ENCODE measurements around the gene RAB3IL1. TPM values are rescaled to one million over a fixed set of nuclear protein-coding genes. Genes with fewer than 3 reads are reported as not detected.

Gene RAB3IL1
- total and polyA plus RNA-seq, 7 experiments from 2014 or later: 0.49 to 1.9 TPM; not detected in 5

DNA sequence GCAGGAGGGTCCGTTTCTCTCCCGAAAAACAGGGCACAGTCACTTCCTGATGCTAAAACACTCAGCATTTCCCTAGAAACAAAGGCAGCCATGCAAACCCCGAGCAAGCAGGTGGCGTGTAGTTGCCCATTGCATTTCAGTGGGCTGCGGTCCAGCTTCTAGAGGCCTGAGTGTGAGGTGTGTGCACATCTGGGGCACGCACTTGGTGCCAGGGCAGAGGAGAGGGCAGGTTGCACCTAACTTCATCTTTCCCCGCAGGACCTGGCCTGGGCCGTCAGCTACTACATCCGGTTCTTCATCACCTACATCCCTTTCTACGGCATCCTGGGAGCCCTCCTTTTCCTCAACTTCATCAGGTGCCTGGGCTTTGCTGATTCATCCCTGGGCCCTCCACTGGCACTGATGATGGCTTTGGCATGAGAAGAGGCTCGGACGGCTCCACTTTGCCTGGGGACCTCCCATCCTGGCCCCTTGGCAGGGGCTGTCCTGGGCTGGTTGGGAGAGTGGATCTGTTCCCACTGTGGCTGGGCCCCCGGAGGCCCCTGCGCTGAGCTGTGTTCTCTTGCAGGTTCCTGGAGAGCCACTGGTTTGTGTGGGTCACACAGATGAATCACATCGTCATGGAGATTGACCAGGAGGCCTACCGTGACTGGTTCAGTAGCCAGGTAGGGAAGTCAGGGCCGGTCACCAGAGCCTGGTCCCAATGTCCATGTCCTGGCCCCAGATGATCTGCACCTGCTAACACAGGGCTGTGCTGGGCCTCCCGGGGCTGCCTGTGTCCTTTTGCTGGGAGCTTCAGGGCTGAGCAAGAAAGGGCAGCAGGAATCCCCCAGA is 54.4 kb downstream of the RAB3IL1 start:
- Mint-ChIP-seq H3K4me1 (no peaks in the 10 kb centered on the region), H3K9me3 (no peaks in the 10 kb centered on the region), H3K27ac (no peak overlapping the region), H3K27me3 (no peaks in the 10 kb centered on the region), H3K36me3 (peaks cover 0 to 27% (median 0%) of the 10 kb centered on the region in 5 donors), H3K4me3 (no peak overlapping the region)
- intact Hi-C loops (cut with micrococcal nuclease): no loop called here
- Histone ChIP-seq H3K27me3 (ENCODE audit: control insufficient read depth in 2 of 2, insufficient read depth in 2 of 2, low read length in 2 of 2) (no peaks in the 10 kb centered on the region), H3K9me3 (ENCODE audit: control insufficient read depth in 2 of 3, low read length in 3 of 3) (no peaks in the 10 kb centered on the region), H3K4me1 (ENCODE audit: control insufficient read depth in 2 of 2, insufficient read depth in 2 of 2, low read length in 2 of 2) (no peaks in the 10 kb centered on the region), H3K4me3 (ENCODE audit: low read length) (no peak overlapping the region), H3K36me3 (ENCODE audit: control insufficient read depth in 2 of 3, insufficient read depth in 3 of 3, low read length in 3 of 3) (no peaks in the 10 kb centered on the region), H3K27ac (ENCODE audit: low read depth, low read length) (no peak overlapping the region)
- ChIA-PET CTCF (no interaction called here), POLR2A (no interaction called here)
- ATAC-seq (no peak), DNase-seq (no peak)

- Mint-ChIP-seq H3K9me3 (no peaks in the 10 kb centered on the region), H3K4me1 (no peaks in the 10 kb centered on the region), H3K4me3 (no peak overlapping the region), H3K27ac (no peak overlapping the region), H3K27me3 (no peaks in the 10 kb centered on the region), H3K36me3 (peaks cover 0 to 27% (median 0%) of the 10 kb centered on the region in 5 donors)
- ChIA-PET POLR2A (no interaction called here), CTCF (interaction anchor here (0.7 kb wide), 2 partner anchors 37 to 234 kb away, joined by 3 read pairs; no protein-coding TSS in a partner anchor)
- H3K4me3 ChIP-seq (ENCODE audit: low read length): no peak overlapping the region
- no peaks in the 10 kb centered on the region for H3K4me1 ChIP-seq (ENCODE audit: control insufficient read depth in 2 of 2, insufficient read depth in 2 of 2, low read length in 2 of 2)
- no peaks in the 10 kb centered on the region for H3K36me3 ChIP-seq (ENCODE audit: control insufficient read depth in 2 of 3, insufficient read depth in 3 of 3, low read length in 3 of 3)
- ATAC-seq (no peak), DNase-seq (no peak)
- no peaks in the 10 kb centered on the region for H3K27me3 ChIP-seq (ENCODE audit: control insufficient read depth in 2 of 2, insufficient read depth in 2 of 2, low read length in 2 of 2)
- intact Hi-C loops (cut with micrococcal nuclease): no loop called here
- H3K27ac ChIP-seq (ENCODE audit: low read depth, low read length): no peak overlapping the region
- no peaks in the 10 kb centered on the region for H3K9me3 ChIP-seq (ENCODE audit: control insufficient read depth in 2 of 3, low read length in 3 of 3)
These were observed 55.7 kb downstream of the RAB3IL1 start for GRCh38 chr11:61861634-61862033.

GRCh38 chr11:61860054-61860903 is 57.1 kb downstream of the RAB3IL1 start:
- no peak overlapping the region for H3K4me3 ChIP-seq (ENCODE audit: low read length)
- no peaks in the 10 kb centered on the region for H3K9me3 ChIP-seq (ENCODE audit: control insufficient read depth in 2 of 3, low read length in 3 of 3)
- no peaks in the 10 kb centered on the region for H3K4me1 ChIP-seq (ENCODE audit: control insufficient read depth in 2 of 2, insufficient read depth in 2 of 2, low read length in 2 of 2)
- no peaks in the 10 kb centered on the region for H3K36me3 ChIP-seq (ENCODE audit: control insufficient read depth in 2 of 3, insufficient read depth in 3 of 3, low read length in 3 of 3)
- ATAC-seq (no peak), DNase-seq (no peak)
- no peak overlapping the region for H3K4me3 Mint-ChIP-seq
- peaks cover 0 to 23% (median 0%) of the 10 kb centered on the region in 5 donors for H3K36me3 Mint-ChIP-seq
- ChIA-PET CTCF (no interaction called here), POLR2A (no interaction called here)
- no peaks in the 10 kb centered on the region for H3K9me3 Mint-ChIP-seq
- no peak overlapping the region for H3K27ac Mint-ChIP-seq
- H3K4me1 Mint-ChIP-seq: no peaks in the 10 kb centered on the region
- intact Hi-C loops (cut with micrococcal nuclease): no loop called here
- H3K27ac ChIP-seq (ENCODE audit: low read depth, low read length): no peak overlapping the region
- no peaks in the 10 kb centered on the region for H3K27me3 Mint-ChIP-seq
- H3K27me3 ChIP-seq (ENCODE audit: control insufficient read depth in 2 of 2, insufficient read depth in 2 of 2, low read length in 2 of 2): no peaks in the 10 kb centered on the region

GRCh38 chr11:61855939-61856680 is 61.3 kb downstream of the RAB3IL1 start:
- Mint-ChIP-seq H3K27me3 (no peaks in the 10 kb centered on the region), H3K36me3 (peaks cover 0 to 20% (median 0%) of the 10 kb centered on the region in 5 donors), H3K4me1 (peaks cover 0 to 6% (median 0%) of the 10 kb centered on the region in 7 donors), H3K9me3 (no peaks in the 10 kb centered on the region), H3K27ac (no peak overlapping the region), H3K4me3 (no peak overlapping the region)
- POLR2A ChIA-PET: no interaction called here
- Histone ChIP-seq H3K4me3 (ENCODE audit: low read length) (no peak overlapping the region), H3K27ac (ENCODE audit: low read depth, low read length) (no peak overlapping the region), H3K36me3 (ENCODE audit: control insufficient read depth in 2 of 3, insufficient read depth in 3 of 3, low read length in 3 of 3) (no peaks in the 10 kb centered on the region), H3K4me1 (ENCODE audit: control insufficient read depth in 2 of 2, insufficient read depth in 2 of 2, low read length in 2 of 2) (no peaks in the 10 kb centered on the region), H3K27me3 (ENCODE audit: control insufficient read depth in 2 of 2, insufficient read depth in 2 of 2, low read length in 2 of 2) (no peaks in the 10 kb centered on the region), H3K9me3 (ENCODE audit: control insufficient read depth in 2 of 3, low read length in 3 of 3) (no peaks in the 10 kb centered on the region)
- DNase-seq (no peak), ATAC-seq (no peak)
- CTCF ChIA-PET: no interaction called here
- intact Hi-C loops (cut with micrococcal nuclease): no loop called here

GRCh38 chr11:61854966-61855714 is 62.2 kb downstream of the RAB3IL1 start:
- intact Hi-C loops (cut with micrococcal nuclease): no loop called here
- Mint-ChIP-seq H3K36me3 (peaks cover 0 to 17% (median 0%) of the 10 kb centered on the region in 5 donors), H3K4me1 (peaks cover 0 to 6% (median 0%) of the 10 kb centered on the region in 7 donors), H3K27ac (no peak overlapping the region), H3K27me3 (no peaks in the 10 kb centered on the region), H3K9me3 (no peaks in the 10 kb centered on the region), H3K4me3 (no peak overlapping the region)
- no peak for DNase-seq
- ATAC-seq: no peak
- no peaks in the 10 kb centered on the region for H3K27me3 ChIP-seq (ENCODE audit: control insufficient read depth in 2 of 2, insufficient read depth in 2 of 2, low read length in 2 of 2)
- POLR2A ChIA-PET: no interaction called here
- H3K4me3 ChIP-seq (ENCODE audit: low read length): no peak overlapping the region
- no peaks in the 10 kb centered on the region for H3K4me1 ChIP-seq (ENCODE audit: control insufficient read depth in 2 of 2, insufficient read depth in 2 of 2, low read length in 2 of 2)
- no peak overlapping the region for H3K27ac ChIP-seq (ENCODE audit: low read depth, low read length)
- no peaks in the 10 kb centered on the region for H3K36me3 ChIP-seq (ENCODE audit: control insufficient read depth in 2 of 3, insufficient read depth in 3 of 3, low read length in 3 of 3)
- CTCF ChIA-PET: no interaction called here
- H3K9me3 ChIP-seq (ENCODE audit: control insufficient read depth in 2 of 3, low read length in 3 of 3): no peaks in the 10 kb centered on the region

DNA sequence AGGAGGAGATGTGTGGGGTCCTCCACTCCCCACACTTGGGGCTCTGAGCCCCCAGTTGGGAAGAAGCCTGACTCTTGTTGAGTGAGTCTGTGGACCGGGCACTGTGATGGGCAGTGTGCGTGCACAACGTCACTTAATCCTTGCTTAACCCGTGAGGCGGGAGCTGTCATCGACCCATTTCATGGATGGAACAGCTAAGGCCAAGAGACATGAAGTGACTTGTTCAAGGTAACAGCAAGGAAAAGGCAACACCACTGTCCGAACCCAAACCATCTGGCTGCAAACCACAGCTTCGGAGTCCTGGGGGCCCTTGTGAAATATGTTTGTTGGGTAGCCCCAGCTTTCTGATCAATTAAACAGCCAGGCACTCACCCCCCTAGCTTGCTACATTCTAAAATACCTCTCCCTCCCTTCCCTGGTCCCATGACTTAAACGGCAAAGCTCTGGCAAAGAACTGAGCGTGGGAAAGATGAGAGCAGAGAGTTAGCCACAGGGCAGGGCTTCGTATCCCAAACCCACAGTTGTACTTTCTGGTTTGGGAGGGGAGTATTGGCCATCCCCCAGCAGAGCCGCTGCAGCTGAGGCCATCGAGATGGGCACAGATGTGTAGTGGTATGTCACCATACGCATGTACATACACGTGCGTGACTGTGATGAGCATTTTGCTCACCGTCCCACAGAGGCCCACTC is 63.0 kb downstream of the RAB3IL1 start:
- POLR2A ChIA-PET: no interaction called here
- CTCF ChIA-PET: no interaction called here
- ATAC-seq (no peak), DNase-seq (no peak)
- intact Hi-C loops (cut with micrococcal nuclease): no loop called here
- no peak overlapping the region for H3K27ac ChIP-seq (ENCODE audit: low read depth, low read length)
- no peaks in the 10 kb centered on the region for H3K4me1 ChIP-seq (ENCODE audit: control insufficient read depth in 2 of 2, insufficient read depth in 2 of 2, low read length in 2 of 2)
- Mint-ChIP-seq H3K4me1 (peaks cover 0 to 6% (median 0%) of the 10 kb centered on the region in 7 donors), H3K27ac (no peak overlapping the region), H3K36me3 (peaks cover 0 to 17% (median 0%) of the 10 kb centered on the region in 5 donors), H3K9me3 (no peaks in the 10 kb centered on the region), H3K27me3 (no peaks in the 10 kb centered on the region), H3K4me3 (no peak overlapping the region)
- no peaks in the 10 kb centered on the region for H3K9me3 ChIP-seq (ENCODE audit: control insufficient read depth in 2 of 3, low read length in 3 of 3)
- no peak overlapping the region for H3K4me3 ChIP-seq (ENCODE audit: low read length)
- H3K36me3 ChIP-seq (ENCODE audit: control insufficient read depth in 2 of 3, insufficient read depth in 3 of 3, low read length in 3 of 3): no peaks in the 10 kb centered on the region
- no peaks in the 10 kb centered on the region for H3K27me3 ChIP-seq (ENCODE audit: control insufficient read depth in 2 of 2, insufficient read depth in 2 of 2, low read length in 2 of 2)

Data from naive thymus-derived CD4-positive, alpha-beta T cell (primary cell).